Lung (tissue), 12 donors: ENCODE results near the gene TSSK6. TPM values are rescaled to one million over a fixed set of nuclear protein-coding genes. Genes with fewer than 3 reads are reported as not detected.
A peak's percentile ranks its signal among the peaks of the same experiment; 100 is the strongest.

Source experiments
- ATAC-seq: fragments of 200-7000 bp; cut with Tn5 transposase; one replicate; pipeline ENCODE4 v1.9.1; 2020; ENCODE audit warnings: moderate number of reproducible peaks; ENCODE audit not compliant: insufficient read depth, low FRiP score
- DNase-seq, 3 donors: peaks; one replicate each; pipeline ENCODE4 v3.0.0-alpha.2; 2013 to 2017
- H3K27ac ChIP-seq, 2 donors: one replicate each; pipeline ENCODE4 v1.5.1; 2013; ENCODE audit warnings: mild to moderate bottlenecking in 2 of 2, moderate library complexity in 2 of 2, control low read depth in 1 of 2, inconsistent platforms in 1 of 2, low read depth in 1 of 2, low read length in 1 of 2
- H3K27me3 ChIP-seq, 3 donors: one replicate each; pipeline ENCODE4 v1.5.1; 2013; ENCODE audit warnings: low read length in 2 of 3; ENCODE audit not compliant: control insufficient read depth in 3 of 3, insufficient read depth in 3 of 3
- H3K36me3 ChIP-seq, 4 donors: one replicate each; pipeline ENCODE4 v1.5.1; 2013; ENCODE audit warnings: low read length in 4 of 4, mild to moderate bottlenecking in 1 of 4, moderate library complexity in 1 of 4; ENCODE audit not compliant: control insufficient read depth in 4 of 4, insufficient read depth in 4 of 4
- H3K4me1 ChIP-seq, 5 donors: one replicate each; pipeline ENCODE4 v1.5.1; 2013; ENCODE audit warnings: low read length in 5 of 5, mild to moderate bottlenecking in 2 of 5, moderate library complexity in 1 of 5; ENCODE audit not compliant: control insufficient read depth in 5 of 5, insufficient read depth in 5 of 5
- H3K4me3 ChIP-seq: one replicate; pipeline ENCODE4 v1.5.1; 2013; ENCODE audit warnings: mild to moderate bottlenecking, control low read depth, moderate library complexity
- H3K9ac ChIP-seq, 2 donors: one replicate each; pipeline ENCODE4 v1.5.1; 2013; ENCODE audit warnings: low read length in 2 of 2, control low read depth in 1 of 2; ENCODE audit not compliant: insufficient read depth in 1 of 2
- H3K9me3 ChIP-seq, 4 donors: one replicate each; pipeline ENCODE4 v1.5.1; 2013; ENCODE audit warnings: low read length in 3 of 4, mild to moderate bottlenecking in 1 of 4, moderate library complexity in 1 of 4; ENCODE audit not compliant: control insufficient read depth in 4 of 4, insufficient read depth in 3 of 4
- CTCF ChIP-seq: IDR thresholded peaks from 2 replicates; pipeline ENCODE4 v1.5.1; 2012; ENCODE audit warnings: mild to moderate bottlenecking; ENCODE audit errors: control extremely low read depth, extremely low read depth
- WGBS, 2 donors: extraction: QIAGEN DNeasy Blood & Tissue Kit; methylation state at CpG; one replicate each; pipeline ENCODE4 v1.1.7; 2013; 5-methylcytosine and 5-hydroxymethylcytosine counted together
- polyA plus RNA-seq, 2 donors: library from polyadenylated mRNA; stranded (reverse); fragments of 200-250 nt; gene quantifications; one replicate each; pipeline ENCODE4 v1.2.1, GENCODE V29; 2013
- total RNA-seq, 2 donors: library from RNA; depleted of rRNA in 1 of 2; stranded (reverse); fragments of >200 nt in 1 of 2; gene quantifications; one replicate each; pipeline ENCODE4 v1.2.1, GENCODE V29; 2014 to 2021
- donor health status: control.
- donor health status: control.
- donor health status: Bipolar disorder and iron deficiency.
- donor health status: healthy.
- donor health status: DM: yes; HTN: yes; CAD: no.

The TSSK6 gene
- total and polyA plus RNA-seq, 4 donors: 0.89 to 3.1 (median 2.0) TPM

GRCh38 chr19:19550485-19550929, 35.2 kb upstream of the TSSK6 start:
- ATAC-seq (no peak), DNase-seq (peak; percentile 59 to 72 (median 63))
- H3K27me3 ChIP-seq: peaks cover 0 to 4% (median 4%) of the 10 kb centered on the region in 3 donors
- WGBS, 2 donors: 47 to 52% methylated on average over 7 to 8 of the region's 8 CpGs
- no peak overlapping the region for H3K27ac ChIP-seq
- no peak overlapping the region for H3K4me3 ChIP-seq
- TF ChIP-seq CTCF: no peak
- H3K4me1 ChIP-seq: peaks cover 0 to 30% (median 2%) of the 10 kb centered on the region in 5 donors
- H3K9ac ChIP-seq: no peak overlapping the region
- H3K9me3 ChIP-seq: peaks cover 0 to 6% (median 0%) of the 10 kb centered on the region in 4 donors
- no peaks in the 10 kb centered on the region for H3K36me3 ChIP-seq

- Histone ChIP-seq H3K27ac (no peak overlapping the region), H3K27me3 (peaks cover 0 to 4% (median 4%) of the 10 kb centered on the region in 3 donors), H3K9ac (no peak overlapping the region), H3K36me3 (no peaks in the 10 kb centered on the region), H3K9me3 (peaks cover 0 to 8% (median 0%) of the 10 kb centered on the region in 4 donors), H3K4me1 (peaks cover 0 to 30% (median 2%) of the 10 kb centered on the region in 5 donors), H3K4me3 (no peak overlapping the region)
- WGBS, 2 donors: 68 to 69% methylated on average over 23 of the region's 23 CpGs
- DNase-seq (no peak), ATAC-seq (no peak)
- TF ChIP-seq CTCF: no peak
Observed at GRCh38 chr19:19549804-19550464, 34.6 kb upstream of the TSSK6 start.

GRCh38 chr19:19548915-19549759, 33.8 kb upstream of the TSSK6 start:
- no peaks in the 10 kb centered on the region for H3K36me3 ChIP-seq
- no peak overlapping the region for H3K4me3 ChIP-seq
- H3K9me3 ChIP-seq: peaks cover 0 to 10% (median 0%) of the 10 kb centered on the region in 4 donors
- ATAC-seq: no peak
- H3K9ac ChIP-seq: no peak overlapping the region
- peaks cover 0 to 9% (median 4%) of the 10 kb centered on the region in 3 donors for H3K27me3 ChIP-seq
- DNase-seq: no peak
- 40 to 52% methylated on average over 13 of the region's 13 CpGs for WGBS, 2 donors
- no peak for TF ChIP-seq CTCF
- H3K4me1 ChIP-seq: peaks cover 0 to 30% (median 2%) of the 10 kb centered on the region in 5 donors
- H3K27ac ChIP-seq: no peak overlapping the region
